Measurements from ENCODE around the gene C4orf50.
A peak's percentile ranks its signal among the peaks of the same experiment; 100 is the strongest.

C4orf50 gene

GRCh38 chr4:6063684-6064083, 45.5 kb upstream of the C4orf50 start:
- Histone ChIP-seq H4K91ac (ENCODE audit: low read depth, low read length) (no peak overlapping the region), H3K79me1 (ENCODE audit: low read length) (no peaks in the 10 kb centered on the region), H3K9ac (ENCODE audit: low read length) (no peak overlapping the region), H3K27me3 (ENCODE audit: insufficient read depth, low read length) (no peaks in the 10 kb centered on the region), H3K36me3 (ENCODE audit: control insufficient read depth in 1 of 2, insufficient read depth in 2 of 2, low read length in 2 of 2) (no peaks in the 10 kb centered on the region), H3K18ac (ENCODE audit: low read length) (no peak overlapping the region), H3K4ac (ENCODE audit: low read depth, low read length) (no peak overlapping the region), H4K8ac (ENCODE audit: low read depth, low read length) (no peak overlapping the region), H2BK12ac (ENCODE audit: low read length) (no peak overlapping the region), H3K4me2 (ENCODE audit: low read length) (no peak overlapping the region), H2BK120ac (ENCODE audit: insufficient read depth, low read length, poor library complexity) (no peak overlapping the region), H3K79me2 (ENCODE audit: control insufficient read depth, insufficient read depth, low read length, poor library complexity) (no peaks in the 10 kb centered on the region), H2AK5ac (ENCODE audit: low read length) (no peak overlapping the region), H3K4me3 (ENCODE audit: low read depth, low read length) (no peak overlapping the region), H3K27ac (ENCODE audit: low read depth, low read length) (no peak overlapping the region), H3K4me1 (ENCODE audit: control insufficient read depth in 1 of 2, insufficient read depth in 2 of 2, low read length in 2 of 2) (no peaks in the 10 kb centered on the region), H3K23ac (ENCODE audit: low read length) (no peak overlapping the region), H2BK5ac (ENCODE audit: low read depth, low read length, poor library complexity) (no peak overlapping the region), H3K9me3 (ENCODE audit: insufficient read depth, low read depth, low read length) (peaks cover 30% of the 10 kb centered on the region), H4K12ac (ENCODE audit: low read depth, low read length) (no peak overlapping the region), H3K14ac (ENCODE audit: low read length) (no peak overlapping the region), H2AFZ (ENCODE audit: insufficient read depth, low read length, poor library complexity) (no peak overlapping the region)
- no peak for DNase-seq
- WGBS (ENCODE audit: extremely low coverage, insufficient coverage, insufficient read length) = no CpG with 5 or more reads among the region's 10 CpGs

- Histone ChIP-seq H3K9me3 (ENCODE audit: insufficient read depth, low read depth, low read length) (peaks cover 38% of the 10 kb centered on the region), H3K27ac (ENCODE audit: low read depth, low read length) (no peak overlapping the region), H3K4me3 (ENCODE audit: low read depth, low read length) (no peak overlapping the region), H3K4me1 (ENCODE audit: control insufficient read depth in 1 of 2, insufficient read depth in 2 of 2, low read length in 2 of 2) (no peaks in the 10 kb centered on the region), H3K79me2 (ENCODE audit: control insufficient read depth, insufficient read depth, low read length, poor library complexity) (no peaks in the 10 kb centered on the region), H3K4me2 (ENCODE audit: low read length) (no peak overlapping the region), H2AK5ac (ENCODE audit: low read length) (no peak overlapping the region), H4K8ac (ENCODE audit: low read depth, low read length) (no peak overlapping the region), H4K12ac (ENCODE audit: low read depth, low read length) (no peak overlapping the region), H3K14ac (ENCODE audit: low read length) (no peak overlapping the region), H3K9ac (ENCODE audit: low read length) (no peak overlapping the region), H3K27me3 (ENCODE audit: insufficient read depth, low read length) (no peaks in the 10 kb centered on the region), H4K91ac (ENCODE audit: low read depth, low read length) (no peak overlapping the region), H2BK5ac (ENCODE audit: low read depth, low read length, poor library complexity) (no peak overlapping the region), H2BK12ac (ENCODE audit: low read length) (no peak overlapping the region), H2AFZ (ENCODE audit: insufficient read depth, low read length, poor library complexity) (no peak overlapping the region), H3K18ac (ENCODE audit: low read length) (no peak overlapping the region), H3K36me3 (ENCODE audit: control insufficient read depth in 1 of 2, insufficient read depth in 2 of 2, low read length in 2 of 2) (no peaks in the 10 kb centered on the region), H2BK120ac (ENCODE audit: insufficient read depth, low read length, poor library complexity) (no peak overlapping the region), H3K23ac (ENCODE audit: low read length) (no peak overlapping the region), H3K79me1 (ENCODE audit: low read length) (no peaks in the 10 kb centered on the region), H3K4ac (ENCODE audit: low read depth, low read length) (no peak overlapping the region)
- no CpG with 5 or more reads among the region's 12 CpGs for WGBS (ENCODE audit: extremely low coverage, insufficient coverage, insufficient read length)
- no peak for DNase-seq
Observed at GRCh38 chr4:6062133-6062532, 43.9 kb upstream of the C4orf50 start.

GRCh38 chr4:6059375-6059805, 41.2 kb upstream of the C4orf50 start:
- Histone ChIP-seq H3K23ac (ENCODE audit: low read length) (no peak overlapping the region), H3K4ac (ENCODE audit: low read depth, low read length) (no peak overlapping the region), H3K14ac (ENCODE audit: low read length) (no peak overlapping the region), H3K79me2 (ENCODE audit: control insufficient read depth, insufficient read depth, low read length, poor library complexity) (no peaks in the 10 kb centered on the region), H4K12ac (ENCODE audit: low read depth, low read length) (no peak overlapping the region), H3K18ac (ENCODE audit: low read length) (no peak overlapping the region), H3K79me1 (ENCODE audit: low read length) (no peaks in the 10 kb centered on the region), H3K4me2 (ENCODE audit: low read length) (no peak overlapping the region), H3K27me3 (ENCODE audit: insufficient read depth, low read length) (no peaks in the 10 kb centered on the region), H2AK5ac (ENCODE audit: low read length) (no peak overlapping the region), H2BK120ac (ENCODE audit: insufficient read depth, low read length, poor library complexity) (no peak overlapping the region), H3K9ac (ENCODE audit: low read length) (no peak overlapping the region), H2BK12ac (ENCODE audit: low read length) (no peak overlapping the region), H2BK5ac (ENCODE audit: low read depth, low read length, poor library complexity) (no peak overlapping the region), H2AFZ (ENCODE audit: insufficient read depth, low read length, poor library complexity) (no peak overlapping the region), H3K4me1 (ENCODE audit: control insufficient read depth in 1 of 2, insufficient read depth in 2 of 2, low read length in 2 of 2) (no peaks in the 10 kb centered on the region), H4K91ac (ENCODE audit: low read depth, low read length) (no peak overlapping the region), H4K8ac (ENCODE audit: low read depth, low read length) (no peak overlapping the region), H3K9me3 (ENCODE audit: insufficient read depth, low read depth, low read length) (peaks cover 37% of the 10 kb centered on the region), H3K4me3 (ENCODE audit: low read depth, low read length) (peak overlapping the region; percentile 34), H3K27ac (ENCODE audit: low read depth, low read length) (no peak overlapping the region), H3K36me3 (ENCODE audit: control insufficient read depth in 1 of 2, insufficient read depth in 2 of 2, low read length in 2 of 2) (no peaks in the 10 kb centered on the region)
- no CpG with 5 or more reads among the region's 7 CpGs for whole genome bisulfite sequencing (ENCODE audit: extremely low coverage, insufficient coverage, insufficient read length)
- DNase-seq = no peak

- Histone ChIP-seq H3K9ac (ENCODE audit: low read length) (no peak overlapping the region), H3K79me2 (ENCODE audit: control insufficient read depth, insufficient read depth, low read length, poor library complexity) (no peaks in the 10 kb centered on the region), H2BK120ac (ENCODE audit: insufficient read depth, low read length, poor library complexity) (no peak overlapping the region), H3K4me1 (ENCODE audit: control insufficient read depth in 1 of 2, insufficient read depth in 2 of 2, low read length in 2 of 2) (no peaks in the 10 kb centered on the region), H2BK12ac (ENCODE audit: low read length) (no peak overlapping the region), H3K4me2 (ENCODE audit: low read length) (no peak overlapping the region), H3K27me3 (ENCODE audit: insufficient read depth, low read length) (no peaks in the 10 kb centered on the region), H3K4me3 (ENCODE audit: low read depth, low read length) (no peak overlapping the region), H3K4ac (ENCODE audit: low read depth, low read length) (no peak overlapping the region), H3K36me3 (ENCODE audit: control insufficient read depth in 1 of 2, insufficient read depth in 2 of 2, low read length in 2 of 2) (no peaks in the 10 kb centered on the region), H3K14ac (ENCODE audit: low read length) (no peak overlapping the region), H2AFZ (ENCODE audit: insufficient read depth, low read length, poor library complexity) (no peak overlapping the region), H4K91ac (ENCODE audit: low read depth, low read length) (no peak overlapping the region), H3K79me1 (ENCODE audit: low read length) (no peaks in the 10 kb centered on the region), H2AK5ac (ENCODE audit: low read length) (no peak overlapping the region), H2BK5ac (ENCODE audit: low read depth, low read length, poor library complexity) (no peak overlapping the region), H3K23ac (ENCODE audit: low read length) (no peak overlapping the region), H3K27ac (ENCODE audit: low read depth, low read length) (no peak overlapping the region), H4K8ac (ENCODE audit: low read depth, low read length) (no peak overlapping the region), H3K9me3 (ENCODE audit: insufficient read depth, low read depth, low read length) (peaks cover 37% of the 10 kb centered on the region), H3K18ac (ENCODE audit: low read length) (no peak overlapping the region), H4K12ac (ENCODE audit: low read depth, low read length) (no peak overlapping the region)
- DNase-seq = no peak
- WGBS (ENCODE audit: extremely low coverage, insufficient coverage, insufficient read length) = no CpG with 5 or more reads among the region's 12 CpGs
Observed at GRCh38 chr4:6058531-6059374, 40.5 kb upstream of the C4orf50 start.
